GM18505 (cell line): ENCODE data around the gene SYNC.
A peak's percentile ranks its signal among the peaks of the same experiment; 100 is the strongest.
"Not testable (repeated sequence)": the region's sequence is repeated elsewhere in the genome, so short reads cannot be mapped to it uniquely, and the experiment has no call there.

Experiments
- ATAC-seq: cut with Tn5 transposase; IDR thresholded peaks from one replicate; pipeline ENCODE4 v1.9.1; 2021; ENCODE audit not compliant: unreplicated experiment
- POLR2A ChIP-seq: IDR thresholded peaks from 4 replicates; pipeline ENCODE4 v1.6.1; 2011; ENCODE audit warnings: borderline replicate concordance; ENCODE audit not compliant: insufficient read depth, insufficient read length; ENCODE audit errors: extremely low read depth

The SYNC gene

GRCh38 chr1:32652244-32652962 lies 50.2 kb downstream of the SYNC start:
- ATAC-seq = no peak

DNA sequence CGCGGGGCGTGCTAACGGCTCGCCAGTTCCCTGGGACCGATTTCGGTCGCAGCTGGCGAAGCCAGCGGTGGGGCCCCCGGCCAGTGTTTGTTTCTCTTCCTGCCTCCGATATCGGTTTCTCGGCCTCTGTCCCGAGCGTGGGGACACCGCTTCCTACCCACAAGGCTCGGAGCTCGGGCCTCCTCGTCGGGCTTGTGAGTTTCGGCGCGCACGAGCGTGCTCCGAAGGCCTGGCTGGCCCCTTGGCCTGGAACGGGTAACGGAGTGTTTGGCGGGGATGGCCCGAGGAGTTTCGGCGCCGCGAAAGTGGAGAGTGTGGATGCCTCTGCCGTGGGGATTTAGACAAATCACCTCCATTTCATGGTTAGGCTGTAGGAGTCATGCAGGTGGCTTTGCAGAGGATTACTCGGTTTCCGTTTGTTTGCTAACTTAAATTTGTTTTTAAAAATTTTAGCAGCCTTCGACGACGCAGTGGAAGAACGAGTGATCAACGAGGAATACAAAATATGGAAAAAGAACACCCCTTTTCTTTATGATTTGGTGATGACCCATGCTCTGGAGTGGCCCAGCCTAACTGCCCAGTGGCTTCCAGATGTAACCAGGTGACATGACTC lies 51.0 kb downstream of the SYNC start:
- no peak for TF ChIP-seq POLR2A
- peak; percentile 26 for ATAC-seq

More at GRCh38 chr1:32652244-32652962, 50.2 kb downstream of the SYNC start:
- no peak for TF ChIP-seq POLR2A

DNA sequence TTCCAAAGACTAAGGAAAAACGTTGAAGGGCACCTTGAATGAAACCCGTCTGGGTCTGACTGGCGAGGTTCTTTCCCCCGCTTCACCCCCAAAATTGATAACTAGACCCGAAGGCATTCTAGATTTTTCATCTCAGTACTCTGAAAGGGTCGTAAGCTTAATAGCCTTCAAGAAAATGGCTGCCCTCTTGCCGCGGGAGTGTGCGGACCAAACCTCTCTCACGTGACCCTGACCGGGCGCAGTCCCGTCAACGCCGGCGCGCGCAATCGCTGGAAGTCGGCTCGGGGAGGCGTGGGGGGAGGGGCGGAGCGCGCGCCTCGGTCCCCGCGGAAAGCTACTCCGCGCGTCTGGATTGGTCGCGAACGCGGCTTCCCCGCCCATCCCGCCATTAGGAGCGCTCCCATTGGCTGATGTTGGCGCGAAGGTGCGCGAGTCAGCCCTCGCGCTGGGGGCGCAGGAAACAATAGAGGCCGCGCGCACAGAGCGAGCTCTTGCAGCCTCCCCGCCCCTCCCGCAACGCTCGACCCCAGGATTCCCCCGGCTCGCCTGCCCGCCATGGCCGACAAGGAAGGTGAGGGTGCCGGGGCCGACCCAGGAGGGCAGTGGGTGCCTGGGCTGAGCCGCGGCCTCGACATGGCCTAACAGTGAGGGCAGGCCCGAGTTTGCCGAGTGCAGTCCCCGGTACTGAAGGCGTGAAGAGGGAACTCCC lies 51.7 kb downstream of the SYNC start, which contains the start of gene RBBP4:
Gene RBBP4, plus strand, starts transcription at position 457 of the 709 bp plus-strand sequence. Its CDS starts 99 bp downstream, at position 556.
- TF ChIP-seq POLR2A = peak; percentile 76
- ATAC-seq = peak; percentile 77

DNA sequence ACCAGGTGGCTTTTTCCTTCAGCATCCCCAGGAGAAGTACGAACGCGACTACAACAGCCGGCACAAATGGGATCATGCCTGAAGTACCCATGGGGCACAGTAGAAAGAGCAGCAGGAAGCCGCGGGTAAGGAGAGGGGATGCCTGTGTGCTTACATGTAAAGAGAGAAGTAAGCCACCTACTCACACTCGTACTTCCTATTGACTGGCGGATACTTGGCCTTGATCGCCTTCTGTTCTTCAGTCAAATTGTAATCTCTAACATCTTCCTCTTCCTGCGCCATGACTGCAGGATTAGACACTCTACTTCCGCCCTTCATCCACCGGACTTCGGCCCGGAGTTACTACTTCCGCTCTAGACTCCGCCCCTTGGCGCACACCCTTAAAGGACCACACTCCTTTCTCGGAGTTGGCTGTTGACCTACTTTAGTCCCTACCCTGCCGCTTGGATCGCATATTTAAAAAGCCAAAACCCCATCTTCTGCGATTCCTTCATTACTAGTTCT lies 52.3 kb downstream of the SYNC start, which contains the start of gene ZBTB8OS:
Gene ZBTB8OS, minus strand, starts transcription at position 303 of the 504 bp plus-strand sequence. Its CDS starts 21 bp downstream, at position 282.
- peak; percentile 91 for TF ChIP-seq POLR2A
- peak; percentile 44 for ATAC-seq

DNA sequence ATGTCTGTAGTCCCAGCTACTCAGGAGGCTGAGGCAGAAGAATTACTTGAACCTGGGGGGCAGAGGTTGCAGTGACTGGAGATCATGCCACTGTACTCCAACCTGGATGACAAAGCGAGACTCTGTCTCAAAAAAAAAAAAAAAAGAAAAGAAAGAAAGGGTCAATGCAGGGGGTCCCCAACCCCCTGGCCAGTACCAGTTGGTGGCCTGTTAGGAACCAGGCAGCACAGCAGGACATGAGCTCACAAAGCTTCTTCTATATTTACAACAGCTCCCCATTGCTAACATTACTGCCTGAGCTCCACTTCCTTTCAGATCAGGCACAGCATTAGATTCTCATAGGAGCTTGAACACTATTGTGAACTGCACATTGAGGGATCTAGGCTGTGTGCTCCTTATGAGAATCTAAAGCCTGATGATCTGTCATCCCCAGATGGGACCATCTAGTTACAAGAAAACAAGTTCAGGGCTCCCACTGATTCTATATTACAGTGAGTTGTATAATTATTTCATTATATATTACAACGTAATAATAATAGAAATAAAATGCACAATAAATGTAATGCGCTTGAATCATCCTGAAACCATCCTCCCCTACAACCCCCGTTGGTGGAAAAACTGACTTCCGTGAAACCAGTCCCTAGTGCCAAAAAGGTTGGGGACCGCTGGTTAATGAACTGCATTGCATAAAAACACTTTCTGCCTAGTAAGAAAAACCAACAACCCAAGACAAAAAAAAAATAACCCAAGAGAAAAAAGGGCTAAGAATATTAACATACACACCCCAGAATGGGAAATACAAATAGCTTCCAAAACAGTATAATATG lies 55.0 kb downstream of the SYNC start:
- TF ChIP-seq POLR2A = no peak
- no peak for ATAC-seq

DNA sequence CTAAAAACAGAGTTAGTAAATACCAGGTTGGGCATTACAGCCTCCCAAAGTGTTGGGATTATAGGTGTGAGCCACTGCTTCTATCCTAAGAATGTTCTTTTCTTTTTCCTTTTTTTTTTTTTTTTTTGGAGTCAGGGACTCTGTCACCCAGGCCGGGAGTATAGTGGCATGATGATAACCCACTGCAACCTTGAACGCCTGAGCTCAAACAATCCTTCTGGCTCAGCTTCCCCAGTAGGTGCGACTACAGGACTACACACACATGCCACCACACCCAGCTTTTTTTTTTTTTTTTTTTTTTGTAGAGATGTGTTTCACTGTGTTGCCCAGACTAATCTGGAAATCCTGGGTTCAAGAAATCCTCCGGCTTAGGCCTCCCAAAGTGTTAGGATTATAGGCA lies 58.1 kb downstream of the SYNC start:
- no peak for ATAC-seq

DNA sequence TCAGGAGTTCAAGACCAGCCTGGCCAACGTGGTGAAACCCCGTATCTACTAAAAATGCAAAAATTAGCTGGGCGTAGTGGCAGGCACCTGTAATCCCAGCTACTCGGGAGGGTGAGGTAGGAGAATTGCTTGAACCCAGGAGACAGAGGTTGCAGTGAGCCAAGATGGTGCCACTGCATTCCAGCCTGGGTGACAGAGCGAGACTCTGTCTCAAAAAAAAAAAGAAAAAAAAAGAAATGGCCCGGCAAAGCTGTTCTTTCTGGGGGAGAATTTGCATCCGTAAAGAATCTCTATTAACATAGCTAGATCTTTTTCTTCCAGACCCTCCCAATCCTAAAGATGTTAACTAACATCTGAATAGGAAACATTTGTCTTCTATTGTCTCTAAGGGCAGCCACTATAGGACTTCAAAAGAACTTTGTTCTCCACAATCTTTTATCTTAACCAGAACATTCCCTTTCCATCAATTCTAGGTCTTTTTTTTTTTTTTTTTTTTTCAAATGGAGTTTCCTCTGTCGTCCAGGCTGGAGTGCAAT lies 60.2 kb downstream of the SYNC start:
- not testable (repeated sequence) for ATAC-seq

More for the DNA sequence above, 58.1 kb downstream of the SYNC start:
- no peak for TF ChIP-seq POLR2A

DNA sequence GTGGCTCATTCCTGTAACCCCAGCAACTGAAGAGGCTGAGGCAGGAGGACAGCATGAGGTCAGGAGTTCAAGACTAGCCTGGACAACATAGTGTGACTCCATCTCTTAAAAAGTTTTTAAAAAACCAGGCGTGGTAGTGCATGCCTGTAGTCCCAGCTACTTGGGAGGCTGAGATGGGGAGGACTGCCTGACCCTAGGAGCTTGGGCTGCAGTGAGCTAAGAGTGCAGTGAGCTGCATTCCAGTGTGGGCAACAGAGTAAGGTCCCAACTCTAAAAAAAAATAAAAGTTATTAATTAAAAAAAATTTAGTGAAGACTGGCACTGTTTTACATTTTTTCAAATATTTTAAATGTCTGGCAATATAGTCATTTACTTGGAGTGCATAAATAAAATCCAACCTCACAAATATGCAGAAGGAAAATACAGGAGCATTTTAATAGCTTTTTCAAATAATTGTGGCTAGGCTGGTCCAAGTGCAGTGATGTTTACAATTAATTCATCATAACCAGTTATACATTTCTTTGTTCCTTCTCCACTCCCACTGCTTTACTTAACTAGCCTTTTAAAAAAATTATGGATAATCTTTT lies 63.0 kb downstream of the SYNC start:
- no peak for ATAC-seq
- TF ChIP-seq POLR2A = no peak

GRCh38 chr1:32636914-32637645 lies 65.5 kb downstream of the SYNC start:
- ATAC-seq = no peak
- no peak for TF ChIP-seq POLR2A

GRCh38 chr1:32635508-32636277 lies 66.9 kb downstream of the SYNC start:
- ATAC-seq = no peak
- no peak for TF ChIP-seq POLR2A

- no peak for ATAC-seq
- TF ChIP-seq POLR2A = no peak
These were observed 69.7 kb downstream of the SYNC start for GRCh38 chr1:32632829-32633228.

DNA sequence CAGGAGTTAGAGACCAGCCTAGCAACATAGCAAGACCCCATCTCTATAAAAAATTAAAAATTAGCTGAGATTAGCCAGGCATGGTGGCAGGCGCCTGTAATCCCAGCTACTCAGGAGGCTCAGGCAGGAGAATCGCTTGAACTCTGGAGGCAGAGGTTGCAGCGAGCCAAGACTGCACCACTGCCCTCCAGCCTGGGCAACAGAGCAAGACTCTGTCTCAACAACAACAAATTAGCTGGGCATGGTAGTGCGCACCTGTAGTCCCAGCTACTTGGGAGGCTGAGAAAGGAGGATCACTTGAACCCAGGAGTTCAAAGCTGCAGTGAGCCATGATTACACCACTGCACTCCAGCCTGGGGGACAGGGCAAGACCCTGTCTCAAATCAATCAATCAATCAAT lies 72.4 kb downstream of the SYNC start:
- ATAC-seq = not testable (repeated sequence)
